Type B pancreatic cell (in vitro differentiated cells): ENCODE measurements around the gene CPNE2. TPM values are rescaled to one million over a fixed set of nuclear protein-coding genes. Genes with fewer than 3 reads are reported as not detected.
A peak's percentile ranks its signal among the peaks of the same experiment; 100 is the strongest.
"Not testable (repeated sequence)": the region's sequence is repeated elsewhere in the genome, so short reads cannot be mapped to it uniquely, and the experiment has no call there.

ENCODE experiments used
- DNase-seq: peaks from one replicate; pipeline ENCODE4 v3.0.0; 2021; ENCODE audit warnings: mixed read lengths; ENCODE audit not compliant: unreplicated experiment; ENCODE audit errors: extremely low spot score
- H3K27ac Mint-ChIP-seq: 2 replicates; pipeline ENCODE4 v1.8.0; 2021; ENCODE audit warnings: mild to moderate bottlenecking, mixed read lengths
- H3K27me3 Mint-ChIP-seq: 2 replicates; pipeline ENCODE4 v1.8.0; 2021; ENCODE audit warnings: mixed read lengths
- H3K36me3 Mint-ChIP-seq: 2 replicates; pipeline ENCODE4 v1.8.0; 2021; ENCODE audit warnings: mixed read lengths
- H3K4me1 Mint-ChIP-seq: one replicate; pipeline ENCODE4 v1.8.0; 2021; ENCODE audit warnings: mixed read lengths; ENCODE audit not compliant: unreplicated experiment
- H3K4me3 Mint-ChIP-seq: 2 replicates; pipeline ENCODE4 v1.8.0; 2021; ENCODE audit warnings: mild to moderate bottlenecking, mixed read lengths
- H3K9me3 Mint-ChIP-seq: 2 replicates; pipeline ENCODE4 v1.8.0; 2021; ENCODE audit warnings: mixed read lengths
- CTCF ChIP-seq: fragments of 200-600 bp; sonication (generic); conservative IDR thresholded peaks from 2 replicates; pipeline ENCODE4 v1.5.0; 2021; ENCODE audit warnings: antibody characterized with exemption, mild to moderate bottlenecking
- total RNA-seq: library from RNA; stranded (reverse); gene quantifications from 2 replicates; pipeline ENCODE4 v1.2.1, GENCODE V29; 2021; ENCODE audit warnings: low replicate concordance

Gene CPNE2
- total RNA-seq, 1 donor from 2014 or later, result 28.8 TPM

GRCh38 chr16:57185446-57185944, 93.1 kb downstream of the CPNE2 start:
- H3K27ac Mint-ChIP-seq, result peak overlapping the region; percentile 94
- no peaks in the 10 kb centered on the region for H3K27me3 Mint-ChIP-seq
- no peaks in the 10 kb centered on the region for H3K36me3 Mint-ChIP-seq
- DNase-seq, result no peak
- peaks cover 25% of the 10 kb centered on the region for H3K4me1 Mint-ChIP-seq
- no peak for TF ChIP-seq CTCF
- peak overlapping the region; percentile 99 for H3K4me3 Mint-ChIP-seq
- H3K9me3 Mint-ChIP-seq, result no peaks in the 10 kb centered on the region

GRCh38 chr16:57185945-57186871, 93.8 kb downstream of the CPNE2 start, which contains the start of the genes PSME3IP1 and RSPRY1:
Gene PSME3IP1, minus strand, starts transcription at chr16:57186039. Its CDS starts 12,185 bp downstream, at chr16:57173854.
Gene RSPRY1, plus strand, starts transcription at chr16:57186329. Its CDS starts 18,330 bp downstream, at chr16:57204659.
- H3K9me3 Mint-ChIP-seq, result no peaks in the 10 kb centered on the region
- peak; percentile 98 for DNase-seq
- H3K4me1 Mint-ChIP-seq, result peaks cover 29% of the 10 kb centered on the region
- peak within 1 kb of the TSS; percentile 94 for H3K27ac Mint-ChIP-seq
- peak within 1 kb of the TSS; percentile 99 for H3K4me3 Mint-ChIP-seq
- TF ChIP-seq CTCF, result no peak
- no peaks in the 10 kb centered on the region for H3K27me3 Mint-ChIP-seq
- H3K36me3 Mint-ChIP-seq, result no peaks in the 10 kb centered on the region

- no peaks in the 10 kb centered on the region for H3K9me3 Mint-ChIP-seq
- no peak for TF ChIP-seq CTCF
- no peaks in the 10 kb centered on the region for H3K36me3 Mint-ChIP-seq
- DNase-seq, result no peak
- H3K4me1 Mint-ChIP-seq, result peaks cover 33% of the 10 kb centered on the region
- peak overlapping the region; percentile 94 for H3K27ac Mint-ChIP-seq
- H3K4me3 Mint-ChIP-seq, result peak overlapping the region; percentile 99
- H3K27me3 Mint-ChIP-seq, result no peaks in the 10 kb centered on the region
Observed at GRCh38 chr16:57186872-57187854, 94.8 kb downstream of the CPNE2 start.

GRCh38 chr16:57187902-57188710, 95.7 kb downstream of the CPNE2 start:
- not testable (repeated sequence) for DNase-seq, H3K9me3 Mint-ChIP-seq, H3K36me3 Mint-ChIP-seq, H3K27me3 Mint-ChIP-seq
- Mint-ChIP-seq H3K4me1 (peaks cover 36% of the 10 kb centered on the region), H3K27ac (peak overlapping the region; percentile 94), H3K4me3 (peak overlapping the region; percentile 99)

- no peaks in the 10 kb centered on the region for H3K9me3 Mint-ChIP-seq
- no peaks in the 10 kb centered on the region for H3K27me3 Mint-ChIP-seq
- H3K27ac Mint-ChIP-seq, result no peak overlapping the region
- TF ChIP-seq CTCF, result no peak
- H3K4me1 Mint-ChIP-seq, result peaks cover 37% of the 10 kb centered on the region
- no peaks in the 10 kb centered on the region for H3K36me3 Mint-ChIP-seq
- no peak for DNase-seq
- H3K4me3 Mint-ChIP-seq, result peak overlapping the region; percentile 66
Observed at GRCh38 chr16:57188711-57189002, 96.3 kb downstream of the CPNE2 start.

GRCh38 chr16:57189527-57189926, 97.1 kb downstream of the CPNE2 start:
- not testable (repeated sequence) for H3K27me3 Mint-ChIP-seq, H3K9me3 Mint-ChIP-seq

More at GRCh38 chr16:57189527-57189926, 97.1 kb downstream of the CPNE2 start:
- peaks cover 36% of the 10 kb centered on the region for H3K4me1 Mint-ChIP-seq
- H3K27ac Mint-ChIP-seq, H3K4me3 Mint-ChIP-seq, DNase-seq, H3K36me3 Mint-ChIP-seq: not testable (repeated sequence)
